Pulmonary artery endothelial cell (primary cell): ENCODE measurements around the gene FYB1. TPM values are rescaled to one million over a fixed set of nuclear protein-coding genes. Genes with fewer than 3 reads are reported as not detected.
"Not testable (repeated sequence)": the region's sequence is repeated elsewhere in the genome, so short reads cannot be mapped to it uniquely, and the experiment has no call there.

Experiments
- DNase-seq: peaks from one replicate; pipeline ENCODE4 v3.0.0-alpha.2; 2011; ENCODE audit warnings: low read depth, low spot score
- total RNA-seq: library from RNA; depleted of rRNA; stranded (reverse); fragments of >200 nt; gene quantifications from 2 replicates; pipeline ENCODE4 v1.2.3, GENCODE V29; 2014

The FYB1 gene
- total RNA-seq, 1 donor from 2014 or later = 0.13 TPM

DNA sequence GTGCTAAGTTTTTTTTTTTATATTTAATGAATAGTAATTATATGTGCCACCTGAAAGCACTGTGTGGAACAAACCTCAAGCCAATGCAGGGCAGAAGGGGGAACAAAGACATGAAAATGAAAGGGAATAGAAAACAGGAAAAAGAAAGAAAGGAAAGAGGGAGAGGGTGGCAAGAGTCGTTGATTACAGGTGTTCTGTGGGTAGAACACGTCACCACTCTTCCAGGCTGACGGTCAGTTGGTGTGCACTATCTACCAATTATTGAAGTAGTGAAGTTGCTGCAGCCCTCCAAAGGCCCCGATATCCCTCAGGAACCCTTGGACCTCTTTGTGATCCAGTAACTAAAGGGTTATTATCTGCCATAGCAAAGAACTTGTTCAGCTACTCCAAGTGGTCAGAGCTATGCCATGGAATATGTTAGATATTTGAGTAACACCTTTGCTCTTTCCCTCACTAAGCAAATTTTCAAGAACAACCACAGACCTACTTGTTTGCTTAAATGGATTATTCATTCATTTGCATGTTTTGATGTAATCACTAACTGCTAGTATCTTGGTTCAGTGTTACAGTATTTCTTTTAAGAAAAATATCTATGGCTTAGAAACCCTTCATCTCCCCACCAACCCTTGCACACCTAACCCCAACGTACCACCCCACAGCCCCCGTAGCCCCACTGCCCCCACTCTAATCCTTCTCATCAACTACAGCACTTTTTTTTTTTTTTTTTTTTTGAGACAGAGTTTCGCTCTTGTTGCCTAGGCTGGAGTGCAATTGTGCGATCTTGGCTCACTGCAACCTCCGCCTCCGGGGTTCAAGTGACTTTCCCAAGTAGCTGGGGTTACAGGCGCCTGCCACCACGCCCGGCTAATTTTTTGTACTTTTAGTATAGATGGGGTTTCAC is 31.3 kb downstream of the FYB1 start:
- no peak for DNase-seq

- no peak for DNase-seq
Observed at GRCh38 chr5:39186722-39187539, 32.4 kb downstream of the FYB1 start.

DNA sequence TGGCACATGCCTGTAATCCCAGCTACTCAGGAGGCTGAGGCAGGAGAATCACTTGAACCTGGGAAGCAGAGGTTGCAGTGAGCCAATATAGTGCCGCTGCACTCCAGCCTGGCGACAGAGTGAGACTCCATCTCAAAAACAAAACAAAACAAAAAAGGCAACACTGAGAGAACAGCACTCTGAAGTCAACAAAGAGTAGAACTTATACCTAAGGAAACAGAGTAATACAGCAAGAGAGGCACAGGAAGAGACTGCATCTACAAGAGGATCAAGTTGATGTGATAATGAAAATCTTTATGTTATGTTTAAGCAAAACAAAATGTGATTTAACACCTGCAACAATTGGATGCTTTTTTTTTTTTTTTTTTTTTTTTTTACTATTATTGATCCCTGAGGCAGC is 33.1 kb downstream of the FYB1 start:
- no peak for DNase-seq

DNA sequence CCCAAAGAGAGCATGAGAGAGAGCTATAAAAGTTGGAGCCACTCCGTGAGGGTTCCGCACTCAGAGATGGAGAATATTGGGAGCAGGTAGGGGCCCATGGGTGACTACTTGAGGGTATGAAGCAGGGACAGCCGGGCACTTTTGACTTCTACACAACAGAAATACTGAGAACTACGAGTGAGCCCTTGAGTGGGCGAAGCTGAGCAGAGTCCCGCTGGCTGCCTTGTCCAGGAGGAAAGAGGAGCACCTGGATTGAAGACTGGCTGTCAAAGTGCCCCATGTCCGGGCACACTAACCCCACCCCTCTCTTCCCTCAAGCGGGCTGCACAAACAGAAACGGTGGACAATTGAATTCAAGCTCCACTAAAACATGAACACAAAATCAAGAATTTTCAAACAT is 33.6 kb downstream of the FYB1 start:
- DNase-seq = no peak

DNA sequence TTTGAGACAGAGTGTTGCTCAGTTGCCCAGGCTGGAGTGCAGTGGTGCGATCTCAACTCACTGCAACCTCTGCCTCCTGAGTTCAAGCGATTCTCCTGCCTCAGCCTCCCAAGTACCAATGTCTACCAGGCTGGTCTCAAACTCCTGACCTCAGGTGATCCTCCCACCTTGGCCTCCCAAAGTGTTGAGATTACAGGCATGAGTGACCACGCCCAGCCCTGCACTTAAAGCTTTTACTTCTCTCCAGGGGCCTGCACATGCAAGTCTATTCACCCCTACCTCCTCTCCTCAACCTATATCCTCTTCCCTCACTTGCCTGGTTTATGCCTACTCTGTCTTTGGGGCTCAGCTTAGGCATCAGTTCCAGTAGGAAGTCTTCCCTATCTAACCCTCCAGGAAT is 39.8 kb downstream of the FYB1 start:
- not testable (repeated sequence) for DNase-seq

DNA sequence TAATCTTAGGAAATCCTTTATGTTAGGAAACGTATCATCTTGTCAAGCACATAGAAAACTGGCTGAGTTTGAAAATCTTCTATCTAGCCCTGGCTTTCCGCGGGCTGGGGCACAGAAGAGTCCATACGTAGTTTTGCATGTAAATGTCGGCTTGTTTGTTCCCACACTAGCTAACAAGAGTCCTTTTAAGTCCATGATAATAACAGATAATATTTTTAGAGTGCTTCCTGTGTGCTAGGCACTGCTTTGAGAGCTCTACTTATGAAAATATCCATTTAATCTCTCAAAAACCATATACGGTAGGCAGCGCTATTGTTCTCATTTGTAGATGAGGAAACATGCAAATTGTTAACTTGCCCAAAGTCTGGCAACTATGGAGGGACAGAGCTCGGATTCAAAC is 40.5 kb downstream of the FYB1 start:
- DNase-seq = no peak

DNA sequence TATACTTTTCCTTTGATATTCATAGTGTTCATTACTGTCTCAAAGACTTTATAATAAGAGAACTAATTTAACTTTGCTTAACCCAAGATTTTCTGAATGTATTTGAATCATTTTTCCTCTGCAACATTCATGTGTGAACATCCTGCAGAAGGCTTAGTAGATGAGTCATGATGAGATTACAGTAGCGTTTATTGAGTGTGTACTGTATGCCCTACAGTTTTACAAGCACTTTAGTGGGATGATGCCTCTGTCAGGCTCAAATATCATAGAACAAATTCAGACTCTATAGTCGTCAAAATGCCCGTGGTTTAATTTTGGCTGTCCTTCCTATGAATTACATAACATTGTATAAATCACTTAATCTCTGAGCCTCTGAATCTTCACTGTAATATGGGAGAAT is 41.2 kb downstream of the FYB1 start:
- DNase-seq = no peak

DNA sequence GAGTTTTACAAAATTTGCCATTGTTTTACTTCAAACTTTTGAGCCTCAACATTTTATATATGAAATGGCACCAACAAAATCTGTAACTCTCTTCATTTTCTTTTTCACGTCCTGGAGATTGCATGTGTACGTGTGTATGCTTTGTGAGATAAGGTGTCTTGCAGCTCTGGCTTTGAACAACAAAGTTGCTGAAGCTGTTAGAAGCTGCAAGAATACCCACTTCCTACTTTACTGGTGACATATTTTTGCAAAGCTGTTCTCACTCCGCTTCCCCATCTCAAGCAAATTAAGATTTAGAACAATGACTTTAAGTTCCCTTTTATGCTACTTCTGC is 41.8 kb downstream of the FYB1 start:
- DNase-seq = no peak

GRCh38 chr5:39176759-39177630 is 42.4 kb downstream of the FYB1 start:
- DNase-seq = no peak

DNA sequence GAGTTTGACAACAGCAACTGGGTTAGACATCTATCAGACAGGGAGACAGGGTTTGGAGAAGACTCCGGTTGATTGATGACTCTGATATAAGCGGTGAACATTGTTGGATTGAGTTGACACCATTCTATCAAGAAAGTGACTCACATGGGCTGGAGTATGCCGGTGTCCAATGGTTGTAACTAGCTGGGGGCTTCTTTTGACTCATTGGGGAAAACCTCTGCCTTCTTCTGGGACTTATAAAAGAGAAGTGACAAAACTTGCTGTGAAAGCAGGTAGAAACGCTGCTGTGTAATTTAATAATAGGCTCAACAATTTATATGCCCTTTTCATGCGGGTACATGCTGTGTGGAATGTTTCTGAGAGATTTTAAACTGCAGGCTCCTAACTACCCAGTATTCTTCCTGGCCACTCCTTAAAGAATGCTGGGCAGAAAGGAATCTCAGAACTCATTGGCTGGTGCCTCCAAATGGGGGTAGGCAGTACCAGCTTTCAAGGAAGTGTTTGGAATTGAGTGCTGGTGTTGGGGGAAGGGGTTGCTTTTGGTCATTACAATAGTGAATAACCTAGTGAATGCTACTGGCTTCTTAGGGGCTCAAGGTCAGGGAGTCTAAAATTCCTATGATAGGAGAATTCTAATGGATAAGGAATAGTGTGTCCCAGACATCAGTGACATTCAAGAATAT is 43.9 kb downstream of the FYB1 start:
- DNase-seq = no peak

DNA sequence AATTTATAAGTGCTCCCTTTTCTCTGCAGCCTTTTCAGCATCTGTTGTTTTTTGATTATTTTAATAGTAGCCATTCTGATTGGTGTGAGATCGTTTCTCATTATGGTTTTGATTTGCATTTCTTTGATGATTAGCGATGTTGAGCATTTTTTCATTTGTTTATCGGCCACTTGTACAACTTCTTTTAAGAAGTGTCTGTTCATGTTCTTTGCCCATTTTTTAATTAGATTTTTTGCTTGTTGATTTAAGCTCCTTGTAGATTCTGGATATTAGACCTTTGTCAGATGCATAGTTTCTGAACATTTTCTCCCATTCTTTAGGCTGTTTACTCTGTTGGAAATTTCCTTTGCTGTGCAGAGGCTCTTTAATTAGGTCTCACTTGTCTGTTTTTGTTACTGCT is 46.3 kb downstream of the FYB1 start:
- DNase-seq = no peak

DNA sequence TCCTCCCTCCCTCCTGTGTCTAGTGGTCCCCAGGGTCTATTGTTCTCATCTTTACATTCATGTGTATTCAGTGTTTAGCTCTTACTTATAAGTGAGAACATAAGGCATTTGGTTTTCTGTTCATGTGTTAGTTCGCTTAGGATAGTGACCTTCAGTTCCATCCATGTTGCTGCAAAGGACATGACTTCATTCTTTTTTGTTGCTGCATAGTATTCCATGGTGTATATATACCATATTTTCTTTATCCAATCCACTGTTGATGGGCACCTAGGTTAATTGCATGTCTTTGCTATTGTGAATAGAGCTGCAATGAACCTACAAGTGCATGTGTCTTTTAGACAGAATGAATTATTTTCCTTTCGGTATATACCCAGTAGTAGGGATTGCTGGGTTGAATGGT is 46.8 kb downstream of the FYB1 start:
- DNase-seq = no peak

- DNase-seq = no peak
Observed at GRCh38 chr5:39171647-39172046, 47.7 kb downstream of the FYB1 start.

DNA sequence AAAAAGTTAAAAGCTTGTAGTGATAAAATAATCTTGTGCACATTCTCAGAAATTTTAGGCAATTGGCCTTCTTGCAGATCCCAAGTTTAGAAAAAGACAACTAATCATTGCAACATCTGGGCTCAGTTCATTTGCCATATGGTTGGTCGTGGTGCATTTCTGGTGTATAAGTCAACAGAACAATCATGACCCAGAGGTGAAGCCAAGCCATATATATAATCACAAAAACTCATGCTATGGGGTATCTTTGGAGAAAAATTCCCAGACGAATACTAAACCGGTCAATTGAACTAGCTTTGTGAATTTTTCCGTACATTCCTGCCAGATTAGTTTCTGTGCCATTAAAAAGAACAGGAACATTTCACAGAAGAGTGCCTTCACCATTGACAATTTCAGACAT is 50.3 kb downstream of the FYB1 start:
- no peak for DNase-seq

DNA sequence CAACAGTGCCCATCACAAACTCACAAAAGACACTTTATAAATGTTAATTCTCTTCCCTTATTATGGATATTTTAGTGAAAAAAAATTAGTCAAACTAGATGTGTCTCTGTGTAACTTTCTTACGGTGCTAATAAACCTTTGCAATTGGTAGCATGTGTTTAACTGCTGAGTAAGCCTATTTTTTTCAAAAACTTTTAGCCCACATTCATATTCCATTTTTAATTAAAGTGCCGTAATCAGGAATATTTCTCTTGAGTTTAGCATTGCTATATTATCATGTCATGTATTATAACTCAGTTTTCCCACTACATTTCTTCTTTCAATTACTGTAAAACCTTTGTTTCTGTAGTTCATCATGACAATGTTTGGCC is 51.4 kb downstream of the FYB1 start:
- no peak for DNase-seq

DNA sequence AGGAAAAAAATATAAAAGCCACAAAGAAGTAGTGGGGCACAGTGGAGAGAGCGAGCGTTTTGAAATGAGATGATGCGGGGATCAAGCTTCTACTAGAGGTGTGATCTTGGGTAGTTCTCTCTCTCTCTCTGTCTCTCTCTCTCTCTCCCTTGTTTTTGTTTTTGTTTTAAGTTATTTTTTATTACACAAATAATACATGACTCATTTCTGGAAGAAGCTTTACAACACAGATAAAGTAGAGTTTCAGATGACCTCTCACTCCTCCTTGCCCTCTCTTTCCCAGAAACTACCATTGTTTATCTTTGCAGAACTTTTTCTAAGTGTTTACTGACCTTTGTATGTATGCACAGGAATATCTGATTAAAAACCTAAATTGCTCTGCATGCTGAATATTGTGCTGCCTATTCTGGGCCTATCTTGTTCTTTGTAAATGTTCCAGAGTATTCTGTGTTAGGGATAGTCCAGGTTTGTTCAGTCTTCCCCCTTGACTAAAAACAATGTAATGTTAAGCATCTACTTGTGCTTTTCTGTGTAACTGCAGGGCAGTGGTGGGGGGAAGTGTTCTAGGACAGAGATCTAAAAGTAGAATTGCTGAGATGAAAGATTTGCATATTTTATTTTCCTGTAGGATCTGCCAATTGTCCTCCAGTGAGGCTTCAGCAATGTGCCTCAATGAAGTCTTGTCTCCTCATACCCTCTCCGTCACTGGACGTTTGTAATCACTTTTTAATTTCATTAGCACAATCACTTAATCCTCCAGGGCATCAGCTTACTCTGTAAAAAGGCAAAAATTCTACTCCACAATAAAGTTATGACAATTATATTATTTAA is 52.0 kb downstream of the FYB1 start:
- DNase-seq = no peak

DNA sequence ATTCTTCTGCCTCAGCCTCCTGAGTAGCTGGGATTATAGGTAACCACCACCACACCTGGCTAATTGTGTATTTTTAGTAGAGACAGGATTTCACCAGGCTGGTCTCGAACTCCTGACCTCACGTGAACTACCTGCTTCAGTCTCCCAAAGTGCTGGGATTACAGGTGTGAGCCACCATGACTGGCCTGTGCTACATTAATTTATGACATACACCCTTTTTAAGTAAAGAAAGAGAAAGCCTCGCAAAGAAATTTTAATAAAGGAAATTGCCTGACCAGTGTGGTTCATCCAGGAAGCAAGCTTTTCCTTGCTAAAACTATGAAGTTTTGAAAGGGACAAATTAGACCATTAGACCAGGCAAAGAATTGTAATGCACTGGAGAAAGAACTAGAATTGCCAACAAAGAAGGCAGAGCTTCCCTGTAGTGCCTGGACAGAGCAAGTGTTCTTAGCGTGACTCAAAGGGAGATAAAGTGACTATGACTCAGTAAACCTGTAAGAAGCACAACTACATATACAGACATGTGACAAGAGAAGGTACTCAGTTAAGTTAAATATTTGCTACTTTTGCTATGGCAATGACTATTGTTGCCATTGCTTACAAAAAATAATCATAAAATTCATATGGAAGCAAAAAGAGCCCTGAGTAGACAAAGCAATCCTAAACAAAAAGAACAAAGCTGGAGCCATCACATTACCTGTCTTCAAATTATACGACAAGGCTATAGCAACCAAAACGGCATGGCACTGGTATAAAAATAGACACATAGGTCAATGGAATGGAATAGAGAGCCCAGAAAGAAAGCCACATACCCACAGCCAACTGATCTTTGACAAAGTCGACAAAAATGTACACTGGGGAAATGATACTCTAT is 54.6 kb downstream of the FYB1 start:
- DNase-seq = no peak

- no peak for DNase-seq
Observed at GRCh38 chr5:39164016-39164415, 55.3 kb downstream of the FYB1 start.

DNA sequence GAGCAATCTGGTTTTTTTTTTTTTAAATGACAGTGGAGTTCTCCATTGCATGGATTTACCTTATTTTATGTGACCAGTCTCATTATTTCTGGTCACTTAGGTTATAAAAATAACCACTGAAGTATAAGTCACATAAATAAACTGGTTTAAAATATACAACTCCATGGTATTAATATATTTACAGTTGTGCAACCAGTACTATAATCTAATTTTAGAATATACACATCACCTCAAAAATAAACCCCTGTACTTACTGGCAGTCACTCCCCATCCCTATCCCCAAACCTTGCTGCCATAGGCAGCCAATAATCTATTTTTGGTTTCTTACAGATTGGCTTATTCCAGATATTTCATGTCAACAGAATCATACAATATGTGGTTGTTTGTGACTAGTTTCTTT is 57.8 kb downstream of the FYB1 start:
- no peak for DNase-seq
